GM23338 (cell line): ENCODE data around the gene SRM. TPM values are rescaled to one million over a fixed set of nuclear protein-coding genes. Genes with fewer than 3 reads are reported as not detected.
"Not testable (repeated sequence)": the region's sequence is repeated elsewhere in the genome, so short reads cannot be mapped to it uniquely, and the experiment has no call there.

Experiments used
- ATAC-seq: fragments of 200-7000 bp; cut with Tn5 transposase; 3 replicates; pipeline ENCODE4 v1.9.1; 2020
- DNase-seq: peaks from one replicate; pipeline ENCODE4 v3.0.0-alpha.2; 2015; ENCODE audit warnings: low spot score
- H2AFZ ChIP-seq: fragments of 200-600 bp; sonication (generic); 2 replicates; pipeline ENCODE4 v1.8.0; 2016; ENCODE audit warnings: antibody characterized with exemption, mild to moderate bottlenecking, moderate library complexity
- H3F3A ChIP-seq: fragments of 200-600 bp; sonication (generic); replicated peaks from 2 replicates; pipeline ENCODE4 v1.8.0; 2017; ENCODE audit warnings: antibody characterized with exemption, mixed run types, low read depth
- H3K27ac ChIP-seq: fragments of 200-600 bp; sonication (generic); 2 replicates; pipeline ENCODE4 v1.6.1; 2016; ENCODE audit warnings: low read depth
- H3K27me3 ChIP-seq: fragments of 200-600 bp; sonication (generic); 2 replicates; pipeline ENCODE4 v1.8.0; 2016; ENCODE audit warnings: mild to moderate bottlenecking, mixed run types, moderate library complexity; ENCODE audit not compliant: insufficient read depth
- H3K36me3 ChIP-seq: fragments of 200-600 bp; sonication (generic); 2 replicates; pipeline ENCODE4 v1.8.0; 2016; ENCODE audit warnings: mild to moderate bottlenecking; ENCODE audit not compliant: insufficient read depth
- H3K4me1 ChIP-seq: fragments of 200-600 bp; sonication (generic); 2 replicates; pipeline ENCODE4 v1.8.0; 2016; ENCODE audit warnings: mild to moderate bottlenecking, moderate library complexity; ENCODE audit not compliant: insufficient read depth
- H3K4me2 ChIP-seq: fragments of 200-600 bp; sonication (generic); 2 replicates; pipeline ENCODE4 v1.7.1; 2017; ENCODE audit warnings: mixed run types
- H3K4me3 ChIP-seq: fragments of 200-600 bp; sonication (generic); 2 replicates; pipeline ENCODE4 v1.6.1; 2016; ENCODE audit warnings: mixed run types
- H3K79me2 ChIP-seq: fragments of 200-600 bp; sonication (generic); replicated peaks from 2 replicates; pipeline ENCODE4 v1.8.0; 2017; ENCODE audit warnings: mild to moderate bottlenecking; ENCODE audit not compliant: insufficient read depth
- H3K9me2 ChIP-seq: fragments of 200-600 bp; sonication (generic); 2 replicates; pipeline ENCODE4 v1.8.0; 2017; ENCODE audit not compliant: insufficient read depth
- H4K20me1 ChIP-seq: fragments of 200-600 bp; sonication (generic); replicated peaks from 2 replicates; pipeline ENCODE4 v1.8.0; 2017; ENCODE audit warnings: mild to moderate bottlenecking; ENCODE audit not compliant: insufficient read depth
- H3K27ac Mint-ChIP-seq: 2 replicates; pipeline ENCODE4 v1.8.0; 2020; ENCODE audit warnings: inconsistent platforms, mild to moderate bottlenecking, moderate library complexity, mixed read lengths
- H3K27me3 Mint-ChIP-seq: 3 replicates; pipeline ENCODE4 v1.8.0; 2022; ENCODE audit warnings: low read depth, mild to moderate bottlenecking, moderate library complexity, mixed read lengths, inconsistent platforms; ENCODE audit not compliant: insufficient read depth, poor library complexity
- H3K36me3 Mint-ChIP-seq: 3 replicates; pipeline ENCODE4 v1.8.0; 2021; ENCODE audit warnings: low read depth, mild to moderate bottlenecking, inconsistent platforms, moderate library complexity, mixed read lengths
- H3K4me1 Mint-ChIP-seq: 3 replicates; pipeline ENCODE4 v1.8.0; 2020; ENCODE audit warnings: mild to moderate bottlenecking, inconsistent platforms, mixed read lengths
- H3K4me3 Mint-ChIP-seq: 3 replicates; pipeline ENCODE4 v1.8.0; 2021; ENCODE audit warnings: moderate library complexity, mild to moderate bottlenecking, inconsistent platforms, mixed read lengths
- H3K9me3 Mint-ChIP-seq: 3 replicates; pipeline ENCODE4 v1.8.0; 2020; ENCODE audit warnings: moderate library complexity, mild to moderate bottlenecking, inconsistent platforms, mixed read lengths
- EZH2 ChIP-seq: fragments of 200-600 bp; sonication (generic); IDR thresholded peaks from one replicate; pipeline ENCODE4 v1.8.0; 2017; ENCODE audit warnings: antibody characterized with exemption, mild to moderate bottlenecking, low read depth; ENCODE audit not compliant: unreplicated experiment
- EZH2phosphoT487 ChIP-seq: fragments of 200-600 bp; sonication (generic); IDR thresholded peaks from one replicate; pipeline ENCODE4 v1.8.1; 2018; ENCODE audit warnings: antibody characterized with exemption; ENCODE audit not compliant: unreplicated experiment
- JUNB ChIP-seq: IDR thresholded peaks from one replicate; pipeline ENCODE4 v1.6.1; 2016; ENCODE audit warnings: antibody characterized with exemption; ENCODE audit not compliant: unreplicated experiment
- NANOG ChIP-seq: IDR thresholded peaks from 2 replicates; pipeline ENCODE4 v1.6.1; 2016; ENCODE audit warnings: antibody characterized with exemption, borderline replicate concordance
- POLR2AphosphoS5 ChIP-seq: IDR thresholded peaks from 2 replicates; pipeline ENCODE4 v1.6.1; 2016; ENCODE audit warnings: antibody characterized with exemption, low read depth
- polyA plus RNA-seq: library from polyadenylated mRNA; unstranded; fragments of >200 nt; fragmentation: Nextera tagmentation; extraction: Ambion mirVana; gene quantifications from 2 replicates; pipeline ENCODE4 v1.2.1, GENCODE V29; 2016
- total RNA-seq: library from RNA; depleted of rRNA; stranded (reverse); fragments of >200 nt; shearing (Covaris generic); gene quantifications from 2 replicates; pipeline ENCODE4 v1.2.3, GENCODE V29; 2014
- TF ChIP-seq, protein P1 (sequence below): IDR thresholded peaks from 2 replicates; pipeline ENCODE4 v1.6.1; 2016; ENCODE audit warnings: antibody characterized with exemption
- TF ChIP-seq, protein P2 (sequence below), 2 experiments: fragments of 200-600 bp in 1 of 2; sonication (generic) in 1 of 2; conservative IDR thresholded peaks; 2 replicates each; pipeline versions ENCODE4 v1.5.1 to v1.6.1; 2016 to 2017; ENCODE audit warnings: antibody characterized with exemption in 2 of 2, low read depth in 2 of 2, mild to moderate bottlenecking in 2 of 2, moderate library complexity in 1 of 2
- TF ChIP-seq, protein P3 (sequence below): IDR thresholded peaks from one replicate; pipeline ENCODE4 v1.6.1; 2018; ENCODE audit warnings: antibody characterized with exemption; ENCODE audit not compliant: unreplicated experiment
- TF ChIP-seq, protein P4 (sequence below): fragments of 250-450 bp; sonication (Bioruptor Pico); IDR thresholded peaks from 2 replicates; pipeline ENCODE4 v1.5.0; 2020; ENCODE audit warnings: mild to moderate bottlenecking, moderate library complexity

The SRM gene
- total and polyA plus RNA-seq, 2 experiments from 2014 or later, result 170 to 253 TPM

DNA sequence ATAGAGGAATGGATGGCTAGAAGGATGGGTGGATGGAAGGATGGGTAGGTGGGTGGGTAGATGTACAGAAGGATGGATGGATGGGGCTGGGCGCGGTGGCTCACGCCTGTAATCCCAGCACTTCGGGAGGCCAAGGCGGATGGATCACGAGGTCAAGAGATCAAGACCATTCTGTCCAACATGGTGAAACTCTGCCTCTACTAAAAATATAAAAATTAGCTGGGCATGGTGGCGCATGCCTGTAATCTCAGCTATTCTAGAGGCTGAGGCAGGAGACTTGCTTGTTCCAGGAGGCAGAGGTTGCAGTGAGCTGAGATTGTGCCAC is 19.8 kb downstream of the SRM start:
- DNase-seq, H2AFZ ChIP-seq, ATAC-seq, H3K4me1 ChIP-seq, H3K4me3 Mint-ChIP-seq, H3K27me3 Mint-ChIP-seq, H3K4me3 ChIP-seq, H3K4me2 ChIP-seq, H3K36me3 ChIP-seq, H3F3A ChIP-seq, H4K20me1 ChIP-seq, H3K79me2 ChIP-seq, H3K27me3 ChIP-seq, H3K27ac ChIP-seq, H3K36me3 Mint-ChIP-seq, H3K4me1 Mint-ChIP-seq, H3K27ac Mint-ChIP-seq, H3K9me2 ChIP-seq, H3K9me3 Mint-ChIP-seq: not testable (repeated sequence)

DNA sequence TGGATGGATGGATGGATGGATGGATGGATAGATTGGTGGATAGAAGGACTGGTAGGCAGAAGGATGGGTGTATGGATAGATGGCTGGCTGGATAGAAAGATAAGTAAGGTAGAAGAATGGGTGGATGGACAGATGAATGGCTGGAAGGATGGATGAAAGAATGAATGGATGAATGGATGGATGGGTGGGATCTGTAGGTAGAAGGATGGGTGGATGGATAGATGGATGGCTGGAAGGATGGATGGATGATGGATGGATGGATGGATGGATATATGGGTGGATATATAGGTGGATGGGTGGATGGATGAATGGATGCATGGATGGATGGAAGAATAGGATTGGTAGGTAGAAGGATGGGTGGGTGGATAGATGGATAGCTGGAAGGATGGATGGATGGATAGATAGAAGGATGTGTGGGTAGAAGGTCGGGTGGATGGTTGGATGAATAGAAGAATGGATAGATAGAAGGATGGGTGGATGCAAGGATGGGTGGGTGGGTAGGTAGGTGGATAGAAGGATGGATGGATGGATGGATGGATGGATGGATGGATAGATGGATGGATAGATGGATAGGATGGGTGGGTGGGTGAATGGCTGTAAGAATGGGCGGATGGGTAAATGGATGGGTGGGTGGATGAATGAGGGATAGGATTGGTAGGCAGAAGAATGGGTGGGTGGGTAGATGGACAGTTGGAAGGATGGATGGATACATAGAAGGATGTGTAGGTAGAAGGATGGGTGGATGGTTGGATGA is 20.3 kb downstream of the SRM start:
- Histone ChIP-seq H3K27me3 (no peaks in the 10 kb centered on the region), H3K9me2 (no peaks in the 10 kb centered on the region), H3K79me2 (no peaks in the 10 kb centered on the region), H2AFZ (no peak overlapping the region), H3K4me3 (no peak overlapping the region), H3K27ac (no peak overlapping the region), H3K4me1 (no peaks in the 10 kb centered on the region), H3F3A (no peaks in the 10 kb centered on the region), H4K20me1 (no peaks in the 10 kb centered on the region), H3K4me2 (no peak overlapping the region), H3K36me3 (no peaks in the 10 kb centered on the region)
- no peaks in the 10 kb centered on the region for H3K36me3 Mint-ChIP-seq
- peaks cover 3% of the 10 kb centered on the region for H3K27me3 Mint-ChIP-seq
- H3K9me3 Mint-ChIP-seq, result no peaks in the 10 kb centered on the region
- ATAC-seq (no peak), DNase-seq (no peak)
- no peak overlapping the region for H3K27ac Mint-ChIP-seq
- H3K4me1 Mint-ChIP-seq, result no peaks in the 10 kb centered on the region
- no peak overlapping the region for H3K4me3 Mint-ChIP-seq
- TF ChIP-seq, protein P1, sequence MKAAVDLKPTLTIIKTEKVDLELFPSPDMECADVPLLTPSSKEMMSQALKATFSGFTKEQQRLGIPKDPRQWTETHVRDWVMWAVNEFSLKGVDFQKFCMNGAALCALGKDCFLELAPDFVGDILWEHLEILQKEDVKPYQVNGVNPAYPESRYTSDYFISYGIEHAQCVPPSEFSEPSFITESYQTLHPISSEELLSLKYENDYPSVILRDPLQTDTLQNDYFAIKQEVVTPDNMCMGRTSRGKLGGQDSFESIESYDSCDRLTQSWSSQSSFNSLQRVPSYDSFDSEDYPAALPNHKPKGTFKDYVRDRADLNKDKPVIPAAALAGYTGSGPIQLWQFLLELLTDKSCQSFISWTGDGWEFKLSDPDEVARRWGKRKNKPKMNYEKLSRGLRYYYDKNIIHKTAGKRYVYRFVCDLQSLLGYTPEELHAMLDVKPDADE, result no peak
- TF ChIP-seq, protein P2, sequence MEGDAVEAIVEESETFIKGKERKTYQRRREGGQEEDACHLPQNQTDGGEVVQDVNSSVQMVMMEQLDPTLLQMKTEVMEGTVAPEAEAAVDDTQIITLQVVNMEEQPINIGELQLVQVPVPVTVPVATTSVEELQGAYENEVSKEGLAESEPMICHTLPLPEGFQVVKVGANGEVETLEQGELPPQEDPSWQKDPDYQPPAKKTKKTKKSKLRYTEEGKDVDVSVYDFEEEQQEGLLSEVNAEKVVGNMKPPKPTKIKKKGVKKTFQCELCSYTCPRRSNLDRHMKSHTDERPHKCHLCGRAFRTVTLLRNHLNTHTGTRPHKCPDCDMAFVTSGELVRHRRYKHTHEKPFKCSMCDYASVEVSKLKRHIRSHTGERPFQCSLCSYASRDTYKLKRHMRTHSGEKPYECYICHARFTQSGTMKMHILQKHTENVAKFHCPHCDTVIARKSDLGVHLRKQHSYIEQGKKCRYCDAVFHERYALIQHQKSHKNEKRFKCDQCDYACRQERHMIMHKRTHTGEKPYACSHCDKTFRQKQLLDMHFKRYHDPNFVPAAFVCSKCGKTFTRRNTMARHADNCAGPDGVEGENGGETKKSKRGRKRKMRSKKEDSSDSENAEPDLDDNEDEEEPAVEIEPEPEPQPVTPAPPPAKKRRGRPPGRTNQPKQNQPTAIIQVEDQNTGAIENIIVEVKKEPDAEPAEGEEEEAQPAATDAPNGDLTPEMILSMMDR (conservative IDR thresholded peaks at IDR 0.05; ENCODE audit: low read depth in 2 of 2), result no peak
- TF ChIP-seq EZH2 (no peak), NANOG (no peak), JUNB (no peak), POLR2AphosphoS5 (no peak), EZH2phosphoT487 (no peak)
- TF ChIP-seq, protein P3, sequence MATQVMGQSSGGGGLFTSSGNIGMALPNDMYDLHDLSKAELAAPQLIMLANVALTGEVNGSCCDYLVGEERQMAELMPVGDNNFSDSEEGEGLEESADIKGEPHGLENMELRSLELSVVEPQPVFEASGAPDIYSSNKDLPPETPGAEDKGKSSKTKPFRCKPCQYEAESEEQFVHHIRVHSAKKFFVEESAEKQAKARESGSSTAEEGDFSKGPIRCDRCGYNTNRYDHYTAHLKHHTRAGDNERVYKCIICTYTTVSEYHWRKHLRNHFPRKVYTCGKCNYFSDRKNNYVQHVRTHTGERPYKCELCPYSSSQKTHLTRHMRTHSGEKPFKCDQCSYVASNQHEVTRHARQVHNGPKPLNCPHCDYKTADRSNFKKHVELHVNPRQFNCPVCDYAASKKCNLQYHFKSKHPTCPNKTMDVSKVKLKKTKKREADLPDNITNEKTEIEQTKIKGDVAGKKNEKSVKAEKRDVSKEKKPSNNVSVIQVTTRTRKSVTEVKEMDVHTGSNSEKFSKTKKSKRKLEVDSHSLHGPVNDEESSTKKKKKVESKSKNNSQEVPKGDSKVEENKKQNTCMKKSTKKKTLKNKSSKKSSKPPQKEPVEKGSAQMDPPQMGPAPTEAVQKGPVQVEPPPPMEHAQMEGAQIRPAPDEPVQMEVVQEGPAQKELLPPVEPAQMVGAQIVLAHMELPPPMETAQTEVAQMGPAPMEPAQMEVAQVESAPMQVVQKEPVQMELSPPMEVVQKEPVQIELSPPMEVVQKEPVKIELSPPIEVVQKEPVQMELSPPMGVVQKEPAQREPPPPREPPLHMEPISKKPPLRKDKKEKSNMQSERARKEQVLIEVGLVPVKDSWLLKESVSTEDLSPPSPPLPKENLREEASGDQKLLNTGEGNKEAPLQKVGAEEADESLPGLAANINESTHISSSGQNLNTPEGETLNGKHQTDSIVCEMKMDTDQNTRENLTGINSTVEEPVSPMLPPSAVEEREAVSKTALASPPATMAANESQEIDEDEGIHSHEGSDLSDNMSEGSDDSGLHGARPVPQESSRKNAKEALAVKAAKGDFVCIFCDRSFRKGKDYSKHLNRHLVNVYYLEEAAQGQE, result no peak
- TF ChIP-seq, protein P4, sequence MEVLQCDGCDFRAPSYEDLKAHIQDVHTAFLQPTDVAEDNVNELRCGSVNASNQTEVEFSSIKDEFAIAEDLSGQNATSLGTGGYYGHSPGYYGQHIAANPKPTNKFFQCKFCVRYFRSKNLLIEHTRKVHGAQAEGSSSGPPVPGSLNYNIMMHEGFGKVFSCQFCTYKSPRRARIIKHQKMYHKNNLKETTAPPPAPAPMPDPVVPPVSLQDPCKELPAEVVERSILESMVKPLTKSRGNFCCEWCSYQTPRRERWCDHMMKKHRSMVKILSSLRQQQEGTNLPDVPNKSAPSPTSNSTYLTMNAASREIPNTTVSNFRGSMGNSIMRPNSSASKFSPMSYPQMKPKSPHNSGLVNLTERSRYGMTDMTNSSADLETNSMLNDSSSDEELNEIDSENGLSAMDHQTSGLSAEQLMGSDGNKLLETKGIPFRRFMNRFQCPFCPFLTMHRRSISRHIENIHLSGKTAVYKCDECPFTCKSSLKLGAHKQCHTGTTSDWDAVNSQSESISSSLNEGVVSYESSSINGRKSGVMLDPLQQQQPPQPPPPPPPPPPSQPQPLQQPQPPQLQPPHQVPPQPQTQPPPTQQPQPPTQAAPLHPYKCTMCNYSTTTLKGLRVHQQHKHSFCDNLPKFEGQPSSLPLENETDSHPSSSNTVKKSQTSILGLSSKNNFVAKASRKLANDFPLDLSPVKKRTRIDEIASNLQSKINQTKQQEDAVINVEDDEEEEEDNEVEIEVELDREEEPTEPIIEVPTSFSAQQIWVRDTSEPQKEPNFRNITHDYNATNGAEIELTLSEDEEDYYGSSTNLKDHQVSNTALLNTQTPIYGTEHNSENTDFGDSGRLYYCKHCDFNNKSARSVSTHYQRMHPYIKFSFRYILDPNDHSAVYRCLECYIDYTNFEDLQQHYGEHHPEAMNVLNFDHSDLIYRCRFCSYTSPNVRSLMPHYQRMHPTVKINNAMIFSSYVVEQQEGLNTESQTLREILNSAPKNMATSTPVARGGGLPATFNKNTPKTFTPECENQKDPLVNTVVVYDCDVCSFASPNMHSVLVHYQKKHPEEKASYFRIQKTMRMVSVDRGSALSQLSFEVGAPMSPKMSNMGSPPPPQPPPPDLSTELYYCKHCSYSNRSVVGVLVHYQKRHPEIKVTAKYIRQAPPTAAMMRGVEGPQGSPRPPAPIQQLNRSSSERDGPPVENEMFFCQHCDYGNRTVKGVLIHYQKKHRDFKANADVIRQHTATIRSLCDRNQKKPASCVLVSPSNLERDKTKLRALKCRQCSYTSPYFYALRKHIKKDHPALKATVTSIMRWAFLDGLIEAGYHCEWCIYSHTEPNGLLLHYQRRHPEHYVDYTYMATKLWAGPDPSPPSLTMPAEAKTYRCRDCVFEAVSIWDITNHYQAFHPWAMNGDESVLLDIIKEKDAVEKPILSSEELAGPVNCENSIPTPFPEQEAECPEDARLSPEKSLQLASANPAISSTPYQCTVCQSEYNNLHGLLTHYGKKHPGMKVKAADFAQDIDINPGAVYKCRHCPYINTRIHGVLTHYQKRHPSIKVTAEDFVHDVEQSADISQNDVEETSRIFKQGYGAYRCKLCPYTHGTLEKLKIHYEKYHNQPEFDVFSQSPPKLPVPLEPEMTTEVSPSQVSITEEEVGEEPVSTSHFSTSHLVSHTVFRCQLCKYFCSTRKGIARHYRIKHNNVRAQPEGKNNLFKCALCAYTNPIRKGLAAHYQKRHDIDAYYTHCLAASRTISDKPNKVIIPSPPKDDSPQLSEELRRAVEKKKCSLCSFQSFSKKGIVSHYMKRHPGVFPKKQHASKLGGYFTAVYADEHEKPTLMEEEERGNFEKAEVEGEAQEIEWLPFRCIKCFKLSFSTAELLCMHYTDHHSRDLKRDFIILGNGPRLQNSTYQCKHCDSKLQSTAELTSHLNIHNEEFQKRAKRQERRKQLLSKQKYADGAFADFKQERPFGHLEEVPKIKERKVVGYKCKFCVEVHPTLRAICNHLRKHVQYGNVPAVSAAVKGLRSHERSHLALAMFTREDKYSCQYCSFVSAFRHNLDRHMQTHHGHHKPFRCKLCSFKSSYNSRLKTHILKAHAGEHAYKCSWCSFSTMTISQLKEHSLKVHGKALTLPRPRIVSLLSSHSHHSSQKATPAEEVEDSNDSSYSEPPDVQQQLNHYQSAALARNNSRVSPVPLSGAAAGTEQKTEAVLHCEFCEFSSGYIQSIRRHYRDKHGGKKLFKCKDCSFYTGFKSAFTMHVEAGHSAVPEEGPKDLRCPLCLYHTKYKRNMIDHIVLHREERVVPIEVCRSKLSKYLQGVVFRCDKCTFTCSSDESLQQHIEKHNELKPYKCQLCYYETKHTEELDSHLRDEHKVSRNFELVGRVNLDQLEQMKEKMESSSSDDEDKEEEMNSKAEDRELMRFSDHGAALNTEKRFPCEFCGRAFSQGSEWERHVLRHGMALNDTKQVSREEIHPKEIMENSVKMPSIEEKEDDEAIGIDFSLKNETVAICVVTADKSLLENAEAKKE (CRISPR knock-in tag), result no peak
